Duodenal mucosa (tissue), 2 donors: ENCODE results near the gene MRPS15.
A peak's percentile ranks its signal among the peaks of the same experiment; 100 is the strongest.

ENCODE experiments used
- H3K27ac ChIP-seq: one replicate; pipeline ENCODE4 v1.7.0; 2013; ENCODE audit warnings: low read depth, low read length
- H3K27me3 ChIP-seq, 2 donors: one replicate each; pipeline ENCODE4 v1.7.0; 2013; ENCODE audit warnings: low read length in 2 of 2, control low read depth in 1 of 2; ENCODE audit not compliant: insufficient read depth in 2 of 2, control insufficient read depth in 1 of 2
- H3K36me3 ChIP-seq, 2 donors: one replicate each; pipeline ENCODE4 v1.7.0; 2013; ENCODE audit warnings: low read length in 2 of 2, control low read depth in 1 of 2; ENCODE audit not compliant: insufficient read depth in 2 of 2, control insufficient read depth in 1 of 2
- H3K4me1 ChIP-seq, 2 donors: one replicate each; pipeline ENCODE4 v1.7.0; 2013; ENCODE audit warnings: low read length in 2 of 2, control low read depth in 1 of 2; ENCODE audit not compliant: insufficient read depth in 2 of 2, control insufficient read depth in 1 of 2
- H3K4me3 ChIP-seq, 2 donors: one replicate each; pipeline ENCODE4 v1.7.0; 2013; ENCODE audit warnings: low read length in 2 of 2, low read depth in 1 of 2
- H3K9ac ChIP-seq, 2 donors: one replicate each; pipeline ENCODE4 v1.7.0; 2013; ENCODE audit warnings: low read length in 2 of 2, low read depth in 1 of 2
- H3K9me3 ChIP-seq, 2 donors: one replicate each; pipeline ENCODE4 v1.7.0; 2013; ENCODE audit warnings: low read length in 2 of 2, control low read depth in 1 of 2; ENCODE audit not compliant: control insufficient read depth in 1 of 2

The MRPS15 gene

DNA sequence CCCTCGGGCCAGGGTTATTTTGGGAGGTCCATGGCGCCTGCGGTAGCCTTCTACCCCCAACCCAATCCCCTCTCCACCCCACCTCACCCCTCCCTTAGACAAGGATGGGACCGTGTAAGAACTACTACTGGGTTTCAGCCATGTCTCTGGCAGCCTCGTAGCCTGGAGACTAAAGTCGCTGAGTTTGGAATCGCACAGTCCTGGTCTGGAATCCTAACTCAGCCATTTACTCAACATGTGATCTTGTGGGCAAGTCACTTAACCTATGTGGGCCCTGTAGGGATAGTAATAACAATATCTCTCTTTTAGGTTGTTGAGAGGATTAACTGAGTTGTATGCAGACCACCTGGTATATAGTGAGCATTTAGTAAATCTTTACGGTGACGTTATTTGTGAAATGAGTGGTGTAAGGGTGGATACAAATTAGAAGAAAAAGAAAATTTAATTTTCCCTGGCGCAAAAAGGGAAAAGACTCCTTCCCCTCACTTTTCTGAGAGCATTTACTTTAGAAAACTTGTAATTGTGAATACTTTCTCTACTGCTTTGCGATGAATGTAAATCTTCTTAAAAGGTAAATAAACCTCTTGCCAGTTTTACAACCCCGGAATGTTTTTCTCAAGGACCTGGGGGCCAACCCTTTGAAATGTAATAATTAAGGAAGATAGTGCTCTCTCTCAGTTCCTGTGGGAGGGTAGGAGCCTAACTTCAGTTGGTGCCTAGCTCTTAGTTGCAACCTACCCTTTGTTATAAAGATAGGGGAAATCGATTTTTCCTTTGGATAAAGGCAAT, 615 bp upstream of the MRPS15 start:
- no peaks in the 10 kb centered on the region for H3K27me3 ChIP-seq
- H3K27ac ChIP-seq: peak overlapping the region; percentile 79
- H3K4me1 ChIP-seq: peaks cover 15 to 16% of the 10 kb centered on the region in 2 donors
- peak overlapping the region; percentile 79 to 93 for H3K9ac ChIP-seq
- peak overlapping the region; percentile 98 to 99 for H3K4me3 ChIP-seq
- peaks cover 9 to 25% of the 10 kb centered on the region in 2 donors for H3K36me3 ChIP-seq
- no peaks in the 10 kb centered on the region for H3K9me3 ChIP-seq

GRCh38 chr1:36463463-36463802, 751 bp downstream of the MRPS15 start:
- peak overlapping the region; percentile 98 to 99 for H3K4me3 ChIP-seq

DNA sequence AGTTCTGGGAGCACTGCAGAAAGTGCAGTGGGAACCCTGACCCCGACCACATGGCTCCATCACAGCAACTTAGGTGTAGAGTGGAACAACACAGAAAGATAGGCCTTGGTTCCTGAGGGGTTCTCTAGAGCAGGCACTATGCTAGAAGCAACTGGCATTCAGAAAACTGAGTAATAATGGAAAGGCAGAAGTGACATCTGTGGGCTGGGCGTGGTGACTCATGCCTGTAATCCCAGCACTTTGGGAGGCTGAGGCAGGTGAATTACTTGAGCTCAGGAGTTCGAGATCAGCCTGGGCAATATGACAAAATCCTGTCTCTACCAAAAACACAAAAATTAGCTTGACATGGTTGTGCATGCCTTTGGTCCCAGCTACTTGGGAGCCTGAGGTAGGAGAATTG, 5.3 kb downstream of the MRPS15 start:
- Histone ChIP-seq H3K9me3 (no peaks in the 10 kb centered on the region), H3K36me3 (peaks cover 27 to 71% of the 10 kb centered on the region in 2 donors), H3K4me3 (no peak overlapping the region), H3K9ac (no peak overlapping the region), H3K27me3 (no peaks in the 10 kb centered on the region), H3K27ac (no peak overlapping the region), H3K4me1 (peaks cover 6 to 16% of the 10 kb centered on the region in 2 donors)

More at GRCh38 chr1:36463463-36463802, 751 bp downstream of the MRPS15 start:
- Histone ChIP-seq H3K9me3 (no peaks in the 10 kb centered on the region), H3K27ac (no peak overlapping the region), H3K27me3 (no peaks in the 10 kb centered on the region), H3K4me1 (peaks cover 16 to 18% of the 10 kb centered on the region in 2 donors), H3K36me3 (peaks cover 14 to 39% of the 10 kb centered on the region in 2 donors), H3K9ac (peak overlapping the region; percentile 79 to 93)

DNA sequence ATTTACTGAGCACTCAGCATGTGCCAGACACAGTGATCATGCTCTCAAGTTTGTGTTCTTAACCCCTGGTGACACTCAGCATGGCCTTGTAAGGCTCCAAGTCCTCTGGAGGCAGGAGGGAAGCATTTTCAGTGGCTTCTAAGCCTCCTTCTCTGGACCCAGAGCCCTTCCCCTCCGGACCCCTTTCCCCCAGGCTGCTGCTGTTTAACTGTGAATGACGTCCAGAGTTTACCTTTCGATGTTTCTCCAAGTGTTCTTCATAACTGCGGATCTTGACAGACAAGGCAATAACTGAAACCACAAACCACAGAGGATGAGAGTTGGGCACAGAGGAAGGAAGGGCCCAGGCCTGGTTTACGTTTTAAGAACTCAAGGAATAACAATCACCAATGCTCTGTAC, 6.5 kb downstream of the MRPS15 start:
- Histone ChIP-seq H3K9me3 (no peaks in the 10 kb centered on the region), H3K4me3 (no peak overlapping the region), H3K27me3 (no peaks in the 10 kb centered on the region), H3K9ac (no peak overlapping the region), H3K4me1 (peaks cover 0 to 10% of the 10 kb centered on the region in 2 donors), H3K36me3 (peaks cover 27 to 71% of the 10 kb centered on the region in 2 donors), H3K27ac (no peak overlapping the region)

- H3K4me3 ChIP-seq: no peak overlapping the region
- no peak overlapping the region for H3K9ac ChIP-seq
- H3K27ac ChIP-seq: no peak overlapping the region
- no peaks in the 10 kb centered on the region for H3K27me3 ChIP-seq
- no peaks in the 10 kb centered on the region for H3K9me3 ChIP-seq
- H3K36me3 ChIP-seq: peaks cover 25 to 61% of the 10 kb centered on the region in 2 donors
- H3K4me1 ChIP-seq: peaks cover 0 to 6% of the 10 kb centered on the region in 2 donors
Measured at GRCh38 chr1:36456391-36456928, 7.7 kb downstream of the MRPS15 start.

DNA sequence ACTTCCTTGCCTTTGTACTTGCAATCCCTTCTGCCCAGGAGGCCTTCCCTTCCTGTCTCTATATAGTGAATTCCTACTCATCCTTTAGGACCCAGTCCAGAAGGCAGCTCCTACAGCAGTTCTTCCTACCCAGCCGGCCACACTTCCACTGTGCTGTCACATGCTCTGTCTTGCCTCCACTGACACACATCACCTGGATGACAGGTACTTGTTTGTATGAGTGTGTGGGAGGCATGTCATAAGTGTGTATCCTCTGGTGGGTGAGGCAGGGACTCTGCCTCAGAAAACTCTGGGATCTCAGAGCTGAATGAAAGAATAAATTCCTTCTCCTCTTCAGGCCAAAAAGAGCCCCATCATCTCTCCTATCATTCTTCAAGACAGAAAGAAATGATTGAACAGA, 8.8 kb downstream of the MRPS15 start:
- Histone ChIP-seq H3K27ac (no peak overlapping the region), H3K9me3 (no peaks in the 10 kb centered on the region), H3K4me1 (peaks cover 0 to 6% of the 10 kb centered on the region in 2 donors), H3K9ac (no peak overlapping the region), H3K4me3 (no peak overlapping the region), H3K36me3 (peaks cover 18 to 50% of the 10 kb centered on the region in 2 donors), H3K27me3 (no peaks in the 10 kb centered on the region)

DNA sequence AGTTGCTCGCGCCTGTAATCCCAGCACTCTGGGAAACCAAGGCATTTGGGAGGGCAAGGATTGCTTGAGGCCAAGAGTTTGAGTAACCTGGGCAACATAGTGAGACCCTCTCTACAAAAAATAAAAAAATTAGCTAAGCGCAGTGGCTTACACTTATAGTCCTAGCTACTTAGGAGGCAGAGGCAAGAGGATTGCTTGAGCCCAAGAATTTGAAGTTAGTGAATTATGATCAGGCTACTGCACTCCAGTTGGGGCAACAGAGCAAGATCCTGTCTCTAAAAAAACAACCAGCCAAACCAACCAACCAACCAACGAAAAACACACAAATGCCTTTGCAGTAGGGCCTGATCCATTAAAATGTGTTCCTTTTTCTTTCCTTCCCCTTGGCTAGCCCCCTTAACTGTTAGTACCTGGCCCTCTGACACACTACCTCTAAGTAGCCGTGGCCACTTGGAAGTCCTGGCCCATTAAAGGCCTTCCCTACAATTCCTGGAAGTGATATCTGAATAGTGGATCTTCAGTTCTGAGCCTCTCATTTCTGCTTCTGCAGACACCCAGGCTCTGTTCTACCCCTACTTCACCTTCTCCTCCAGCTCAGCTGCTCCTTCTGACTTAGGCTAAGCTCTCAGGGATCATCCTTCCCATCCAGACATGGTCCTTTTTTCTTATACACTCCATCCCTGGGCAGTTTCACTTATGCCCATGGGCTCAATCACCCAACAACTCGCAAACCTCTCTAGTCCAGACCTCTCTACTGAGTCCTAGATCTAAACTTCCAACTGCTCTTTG, 10.4 kb downstream of the MRPS15 start:
- H3K36me3 ChIP-seq: peaks cover 16 to 36% of the 10 kb centered on the region in 2 donors
- peaks cover 0 to 6% of the 10 kb centered on the region in 2 donors for H3K4me1 ChIP-seq
- no peak overlapping the region for H3K9ac ChIP-seq
- H3K27ac ChIP-seq: no peak overlapping the region
- no peak overlapping the region for H3K4me3 ChIP-seq
- H3K9me3 ChIP-seq: no peaks in the 10 kb centered on the region
- H3K27me3 ChIP-seq: no peaks in the 10 kb centered on the region

GRCh38 chr1:36453051-36453450, 11.1 kb downstream of the MRPS15 start:
- H3K4me1 ChIP-seq: peaks cover 0 to 3% of the 10 kb centered on the region in 2 donors
- H3K4me3 ChIP-seq: no peak overlapping the region

GRCh38 chr1:36450919-36451305, 13.3 kb downstream of the MRPS15 start:
- H3K4me1 ChIP-seq: no peaks in the 10 kb centered on the region
- H3K4me3 ChIP-seq: peak overlapping the region; percentile 69 to 77
- H3K36me3 ChIP-seq: peaks cover 4 to 15% of the 10 kb centered on the region in 2 donors
- peak overlapping the region; percentile 74 to 82 for H3K9ac ChIP-seq
- H3K9me3 ChIP-seq: no peaks in the 10 kb centered on the region
- no peaks in the 10 kb centered on the region for H3K27me3 ChIP-seq
- peak overlapping the region; percentile 93 for H3K27ac ChIP-seq

More at GRCh38 chr1:36453051-36453450, 11.1 kb downstream of the MRPS15 start:
- no peaks in the 10 kb centered on the region for H3K9me3 ChIP-seq
- no peaks in the 10 kb centered on the region for H3K27me3 ChIP-seq
- H3K36me3 ChIP-seq: peaks cover 12 to 31% of the 10 kb centered on the region in 2 donors
- H3K9ac ChIP-seq: no peak overlapping the region
- no peak overlapping the region for H3K27ac ChIP-seq
